ENCODE measurements around the gene ABCA5. TPM values are rescaled to one million over a fixed set of nuclear protein-coding genes. Genes with fewer than 3 reads are reported as not detected.

ABCA5 gene
- total and polyA plus RNA-seq, 12 donors, result 6.9 to 46.7 (median 19.3) TPM

DNA sequence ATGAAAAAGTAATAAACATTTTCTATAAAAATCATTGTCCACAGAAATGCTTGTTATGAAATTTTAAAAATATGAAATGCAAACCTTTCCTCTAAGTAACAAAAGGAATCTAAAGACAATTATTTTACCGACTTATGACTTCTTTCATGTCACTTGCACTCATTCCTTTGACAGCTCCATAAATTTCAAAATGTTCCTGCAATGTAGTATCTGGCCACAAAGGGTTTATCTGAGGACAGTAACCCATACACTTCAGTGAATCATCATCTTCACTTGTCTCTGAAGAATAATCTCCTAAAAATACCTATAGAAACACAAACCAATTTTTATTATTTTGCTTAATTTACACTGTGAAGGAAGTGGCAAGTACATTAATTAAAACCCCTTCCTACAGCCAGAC lies 72.7 kb downstream of the ABCA5 start:
- DNase-seq (no peak), ATAC-seq (no peak)
- Histone ChIP-seq H3K36me3 (peaks cover 0 to 59% (median 15%) of the 10 kb centered on the region in 9 donors), H3K27ac (no peak overlapping the region), H3K9me3 (no peaks in the 10 kb centered on the region), H3K4me3 (no peak overlapping the region), H3K4me1 (no peaks in the 10 kb centered on the region), H3K27me3 (no peaks in the 10 kb centered on the region)
- TF ChIP-seq, protein P1, sequence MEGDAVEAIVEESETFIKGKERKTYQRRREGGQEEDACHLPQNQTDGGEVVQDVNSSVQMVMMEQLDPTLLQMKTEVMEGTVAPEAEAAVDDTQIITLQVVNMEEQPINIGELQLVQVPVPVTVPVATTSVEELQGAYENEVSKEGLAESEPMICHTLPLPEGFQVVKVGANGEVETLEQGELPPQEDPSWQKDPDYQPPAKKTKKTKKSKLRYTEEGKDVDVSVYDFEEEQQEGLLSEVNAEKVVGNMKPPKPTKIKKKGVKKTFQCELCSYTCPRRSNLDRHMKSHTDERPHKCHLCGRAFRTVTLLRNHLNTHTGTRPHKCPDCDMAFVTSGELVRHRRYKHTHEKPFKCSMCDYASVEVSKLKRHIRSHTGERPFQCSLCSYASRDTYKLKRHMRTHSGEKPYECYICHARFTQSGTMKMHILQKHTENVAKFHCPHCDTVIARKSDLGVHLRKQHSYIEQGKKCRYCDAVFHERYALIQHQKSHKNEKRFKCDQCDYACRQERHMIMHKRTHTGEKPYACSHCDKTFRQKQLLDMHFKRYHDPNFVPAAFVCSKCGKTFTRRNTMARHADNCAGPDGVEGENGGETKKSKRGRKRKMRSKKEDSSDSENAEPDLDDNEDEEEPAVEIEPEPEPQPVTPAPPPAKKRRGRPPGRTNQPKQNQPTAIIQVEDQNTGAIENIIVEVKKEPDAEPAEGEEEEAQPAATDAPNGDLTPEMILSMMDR (IDR thresholded peaks at IDR 0.05), result no peak
- intact Hi-C loops (cut with DNase I), result no loop called here
- 66 to 85% methylated on average over 1 of the region's 1 CpG for WGBS, 2 donors

DNA sequence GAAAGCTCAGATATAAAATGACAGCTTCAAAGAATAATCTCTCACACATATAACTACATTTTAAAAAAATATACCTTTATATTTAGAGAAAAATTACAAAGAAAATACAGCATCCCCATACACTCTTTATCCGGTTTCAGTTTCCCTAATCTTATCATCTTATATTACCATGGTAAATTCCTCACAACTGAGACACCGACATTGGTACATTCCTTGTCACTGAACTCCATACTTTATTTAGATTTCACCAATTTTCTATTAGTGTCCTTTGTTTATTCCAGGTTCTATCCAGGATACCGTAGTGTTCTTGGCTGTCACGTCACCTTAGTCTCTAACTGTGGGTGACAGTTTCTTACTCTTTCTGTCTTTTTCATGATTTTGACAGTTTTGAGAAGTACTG lies 76.3 kb downstream of the ABCA5 start:
- no peak for DNase-seq

DNA sequence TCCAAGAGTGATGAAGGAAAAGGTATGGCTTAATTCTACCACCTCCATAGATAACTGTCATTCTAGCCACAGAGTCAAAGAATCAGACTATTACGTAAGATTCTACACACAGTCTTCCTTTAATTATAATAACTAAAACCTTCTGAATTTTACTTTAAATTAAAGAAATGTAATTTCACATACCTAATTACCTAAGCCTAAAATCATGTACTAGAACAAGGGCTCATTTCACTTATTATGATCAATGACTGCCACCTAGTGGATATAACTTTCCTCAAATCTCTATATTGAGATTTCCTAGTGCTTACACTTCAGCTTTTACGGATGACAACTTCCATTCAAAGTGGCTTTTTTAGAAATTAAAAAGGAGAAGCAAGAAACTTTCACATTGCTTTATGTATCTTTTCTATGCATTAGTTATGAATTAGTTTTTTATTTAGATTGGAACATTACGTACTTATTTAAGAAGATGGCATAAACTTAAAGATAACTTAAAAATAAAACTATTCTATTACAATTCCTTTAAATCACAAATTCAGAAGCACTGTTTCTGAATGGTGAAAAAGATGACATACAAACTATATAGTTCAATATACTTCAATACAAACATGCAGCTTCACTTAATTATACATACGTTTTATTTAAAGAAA lies 80.1 kb downstream of the ABCA5 start:
- DNase-seq (no peak), ATAC-seq (peak in 2 of 8 donors; percentile 35 to 45)
- TF ChIP-seq, protein P1 (IDR thresholded peaks at IDR 0.05), result peak; percentile 27 to 79 (median 65)
- no peaks in the 10 kb centered on the region for H3K9me3 ChIP-seq
- 64 to 71% methylated on average over 4 of the region's 4 CpGs for WGBS, 2 donors
- H3K36me3 ChIP-seq, result peaks cover 0 to 35% (median 0%) of the 10 kb centered on the region in 9 donors
- H3K27me3 ChIP-seq, result no peaks in the 10 kb centered on the region
- H3K27ac ChIP-seq, result no peak overlapping the region
- H3K4me3 ChIP-seq, result no peak overlapping the region
- no peaks in the 10 kb centered on the region for H3K4me1 ChIP-seq
- intact Hi-C loops (cut with DNase I), result loop anchor here in 1 of 10 donors (5.0 kb wide), 1 partner anchor 470 kb away; no protein-coding TSS in a partner anchor

More for the DNA sequence above, 76.3 kb downstream of the ABCA5 start:
- Histone ChIP-seq H3K4me1 (no peaks in the 10 kb centered on the region), H3K4me3 (no peak overlapping the region), H3K36me3 (peaks cover 0 to 55% (median 15%) of the 10 kb centered on the region in 9 donors), H3K27me3 (no peaks in the 10 kb centered on the region), H3K9me3 (no peaks in the 10 kb centered on the region), H3K27ac (no peak overlapping the region)
- 78% methylated on average over 4 of the region's 4 CpGs for WGBS, 2 donors
- no peak for ATAC-seq
- intact Hi-C loops (cut with DNase I), result no loop called here
- TF ChIP-seq, protein P1 (IDR thresholded peaks at IDR 0.05), result no peak

DNA sequence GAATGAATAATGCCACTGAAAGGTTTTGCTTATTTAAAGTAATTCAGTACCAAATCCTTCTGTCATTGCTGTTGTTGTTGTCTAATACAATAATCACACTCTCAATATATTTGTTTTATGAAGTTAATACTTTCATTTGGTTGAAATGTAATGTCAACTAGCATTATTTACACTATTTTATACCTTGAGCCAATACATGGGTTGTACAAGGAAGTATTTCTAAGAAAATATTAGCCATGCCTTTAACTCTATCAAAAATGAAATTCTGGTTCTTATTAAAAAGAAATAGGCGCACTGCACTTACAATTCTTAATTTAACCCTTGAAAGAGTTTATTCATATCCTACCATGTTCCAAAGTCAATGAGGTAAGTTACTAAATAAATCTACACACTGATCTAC lies 80.7 kb downstream of the ABCA5 start:
- H3K4me1 ChIP-seq, result no peaks in the 10 kb centered on the region
- no peak for ATAC-seq
- peaks cover 0 to 38% (median 0%) of the 10 kb centered on the region in 9 donors for H3K36me3 ChIP-seq
- no peak overlapping the region for H3K27ac ChIP-seq
- H3K4me3 ChIP-seq, result no peak overlapping the region
- TF ChIP-seq, protein P1 (IDR thresholded peaks at IDR 0.05), result no peak
- 40 to 65% methylated on average over 1 of the region's 1 CpG for WGBS, 2 donors
- DNase-seq, result no peak
- no peaks in the 10 kb centered on the region for H3K9me3 ChIP-seq
- intact Hi-C loops (cut with DNase I), result loop anchor here in 1 of 10 donors (5.0 kb wide), 1 partner anchor 469 kb away; no protein-coding TSS in a partner anchor
- no peaks in the 10 kb centered on the region for H3K27me3 ChIP-seq
